A673 (cell line): ENCODE results near the gene LMNB1. TPM values are rescaled to one million over a fixed set of nuclear protein-coding genes. Genes with fewer than 3 reads are reported as not detected.

Source experiments
- BruUV-seq: library from RNA; stranded (reverse); fragments of 400-500 nt; replicated peaks from 2 replicates; lab custom pipeline; 2021; lab: Mats Ljungman, UMichigan
- CTCF ChIA-PET: fragments of 300-600 bp; sonication (Branson Sonifier 250); formaldehyde crosslinking; loops from one replicate; lab custom pipeline; 2022; ENCODE audit warnings: antibody characterized with exemption; lab: Charles Lee
- POLR2A ChIA-PET: fragments of 300-600 bp; sonication (Branson Sonifier 250); formaldehyde crosslinking; loops from one replicate; lab custom pipeline; 2022; ENCODE audit warnings: antibody characterized with exemption; ENCODE audit not compliant: low non-redundant PET; lab: Charles Lee
- DNase-seq: peaks from one replicate; pipeline ENCODE4 v3.0.0-alpha.2; 2015; ENCODE audit warnings: low spot score
- H3K27ac ChIP-seq: fragments of 200-600 bp; sonication (generic); 2 replicates; pipeline ENCODE4 v1.5.1; 2016; ENCODE audit warnings: mixed run types, low read depth, mild to moderate bottlenecking, mixed read lengths, antibody characterized with exemption, low read length; ENCODE audit not compliant: poor library complexity, severe bottlenecking
- H3K27me3 ChIP-seq: fragments of 200-600 bp; sonication (generic); replicated peaks from 2 replicates; pipeline ENCODE4 v1.6.1; 2017; ENCODE audit warnings: mixed run types, low read depth, mild to moderate bottlenecking, mixed read lengths, antibody characterized with exemption, low read length; ENCODE audit not compliant: insufficient read depth, poor library complexity
- H3K36me3 ChIP-seq: fragments of 200-600 bp; sonication (generic); 2 replicates; pipeline ENCODE4 v1.6.1; 2016; ENCODE audit warnings: mixed run types, mild to moderate bottlenecking, mixed read lengths, antibody characterized with exemption, low read length; ENCODE audit not compliant: insufficient read depth, poor library complexity, severe bottlenecking
- H3K4me1 ChIP-seq: fragments of 200-600 bp; sonication (generic); 2 replicates; pipeline ENCODE4 v1.6.1; 2017; ENCODE audit warnings: mixed run types, mild to moderate bottlenecking, mixed read lengths, antibody characterized with exemption, low read length; ENCODE audit not compliant: insufficient read depth, poor library complexity, severe bottlenecking
- H3K4me3 ChIP-seq: fragments of 200-600 bp; sonication (generic); 2 replicates; pipeline ENCODE4 v1.5.1; 2016; ENCODE audit warnings: low read depth, mixed run types, mild to moderate bottlenecking, mixed read lengths, low read length; ENCODE audit not compliant: poor library complexity, severe bottlenecking
- H3K9me3 ChIP-seq: fragments of 200-600 bp; sonication (generic); 2 replicates; pipeline ENCODE4 v1.6.1; 2016; ENCODE audit warnings: mixed run types, low read depth, mild to moderate bottlenecking, mixed read lengths, antibody characterized with exemption, low read length; ENCODE audit not compliant: poor library complexity, severe bottlenecking
- CTCF ChIP-seq: fragments of 300-800, 200-600 bp; sonication (generic); conservative IDR thresholded peaks from 2 replicates; pipeline ENCODE4 v1.5.1; 2017; ENCODE audit warnings: low read depth, mild to moderate bottlenecking, antibody characterized with exemption, low read length, moderate library complexity, mixed read lengths
- EZH2 ChIP-seq: fragments of 200-600 bp; sonication (generic); IDR thresholded peaks from 2 replicates; pipeline ENCODE4 v1.6.1; 2017; ENCODE audit warnings: borderline replicate concordance, low read depth, mild to moderate bottlenecking, mixed read lengths, antibody characterized with exemption, low read length; ENCODE audit not compliant: poor library complexity, severe bottlenecking
- intact Hi-C: fragments of 100-400 bp; cut with micrococcal nuclease; formaldehyde crosslinking; loops from one replicate; pipeline ENCODE4 v1.10.0; 2022; ENCODE audit not compliant: unreplicated experiment
- total RNA-seq: library from RNA; stranded (reverse); gene quantifications from 2 replicates; pipeline ENCODE4 v1.2.3, GENCODE V29; 2021

Gene LMNB1
- total RNA-seq, 1 experiment from 2014 or later: 267 TPM

- H3K4me1 ChIP-seq: no peaks in the 10 kb centered on the region
- no peak overlapping the region for H3K4me3 ChIP-seq
- no peaks in the 10 kb centered on the region for H3K27me3 ChIP-seq
- ChIA-PET POLR2A (interaction anchor here (0.6 kb wide), 1 partner anchor 53 kb away, joined by 4 read pairs; no protein-coding TSS in a partner anchor), CTCF (no interaction called here)
- intact Hi-C loops: no loop called here
- H3K9me3 ChIP-seq: no peaks in the 10 kb centered on the region
- no TSS peak for BruUV-seq
- no peak for TF ChIP-seq CTCF
- no peak for TF ChIP-seq EZH2
- DNase-seq: no peak
- no peaks in the 10 kb centered on the region for H3K36me3 ChIP-seq
- H3K27ac ChIP-seq: no peak overlapping the region
Observed at GRCh38 chr5:126736141-126736540, 40.8 kb upstream of the LMNB1 start.

GRCh38 chr5:126741361-126741760 lies 35.6 kb upstream of the LMNB1 start:
- intact Hi-C loops: no loop called here
- ChIA-PET CTCF (no interaction called here), POLR2A (no interaction called here)
- Histone ChIP-seq H3K36me3 (no peaks in the 10 kb centered on the region), H3K27me3 (no peaks in the 10 kb centered on the region), H3K27ac (no peak overlapping the region), H3K4me1 (peaks cover 7% of the 10 kb centered on the region), H3K4me3 (no peak overlapping the region), H3K9me3 (no peaks in the 10 kb centered on the region)
- no peak for DNase-seq
- no TSS peak for BruUV-seq
- TF ChIP-seq EZH2 (no peak), CTCF (no peak)

- BruUV-seq: no TSS peak
- no peak for TF ChIP-seq CTCF
- TF ChIP-seq EZH2: no peak
- H3K36me3 ChIP-seq: no peaks in the 10 kb centered on the region
- H3K9me3 ChIP-seq: no peaks in the 10 kb centered on the region
- no peak for DNase-seq
- peaks cover 7% of the 10 kb centered on the region for H3K4me1 ChIP-seq
- H3K27me3 ChIP-seq: no peaks in the 10 kb centered on the region
- POLR2A ChIA-PET: no interaction called here
- CTCF ChIA-PET: no interaction called here
- H3K27ac ChIP-seq: no peak overlapping the region
- no peak overlapping the region for H3K4me3 ChIP-seq
- intact Hi-C loops: no loop called here
Observed at GRCh38 chr5:126742425-126742824, 34.5 kb upstream of the LMNB1 start.
